Breast epithelium (tissue), 3 donors: ENCODE measurements around the gene NUAK2.

Source experiments
- CTCF ChIP-seq, 3 donors: fragments of 450-650 bp; IDR thresholded peaks; one replicate each; pipeline ENCODE4 v1.5.1; 2016 to 2017; ENCODE audit warnings: antibody characterized with exemption in 3 of 3, mild to moderate bottlenecking in 3 of 3, moderate library complexity in 3 of 3
- POLR2A ChIP-seq: fragments of 450-650 bp; IDR thresholded peaks from one replicate; pipeline ENCODE4 v1.6.1; 2016; ENCODE audit warnings: antibody characterized with exemption, mild to moderate bottlenecking, moderate library complexity

GRCh38 chr1:205286335-205286950, 35.1 kb downstream of the NUAK2 start:
- TF ChIP-seq CTCF (IDR thresholded peaks at IDR 0.05) (no peak), POLR2A (no peak)
